ENCODE data around the gene LRRC27. TPM values are rescaled to one million over a fixed set of nuclear protein-coding genes. Genes with fewer than 3 reads are reported as not detected.
A peak's percentile ranks its signal among the peaks of the same experiment; 100 is the strongest.

Gene LRRC27
- polyA plus RNA-seq, 2 donors: 2.3 to 2.6 TPM

DNA sequence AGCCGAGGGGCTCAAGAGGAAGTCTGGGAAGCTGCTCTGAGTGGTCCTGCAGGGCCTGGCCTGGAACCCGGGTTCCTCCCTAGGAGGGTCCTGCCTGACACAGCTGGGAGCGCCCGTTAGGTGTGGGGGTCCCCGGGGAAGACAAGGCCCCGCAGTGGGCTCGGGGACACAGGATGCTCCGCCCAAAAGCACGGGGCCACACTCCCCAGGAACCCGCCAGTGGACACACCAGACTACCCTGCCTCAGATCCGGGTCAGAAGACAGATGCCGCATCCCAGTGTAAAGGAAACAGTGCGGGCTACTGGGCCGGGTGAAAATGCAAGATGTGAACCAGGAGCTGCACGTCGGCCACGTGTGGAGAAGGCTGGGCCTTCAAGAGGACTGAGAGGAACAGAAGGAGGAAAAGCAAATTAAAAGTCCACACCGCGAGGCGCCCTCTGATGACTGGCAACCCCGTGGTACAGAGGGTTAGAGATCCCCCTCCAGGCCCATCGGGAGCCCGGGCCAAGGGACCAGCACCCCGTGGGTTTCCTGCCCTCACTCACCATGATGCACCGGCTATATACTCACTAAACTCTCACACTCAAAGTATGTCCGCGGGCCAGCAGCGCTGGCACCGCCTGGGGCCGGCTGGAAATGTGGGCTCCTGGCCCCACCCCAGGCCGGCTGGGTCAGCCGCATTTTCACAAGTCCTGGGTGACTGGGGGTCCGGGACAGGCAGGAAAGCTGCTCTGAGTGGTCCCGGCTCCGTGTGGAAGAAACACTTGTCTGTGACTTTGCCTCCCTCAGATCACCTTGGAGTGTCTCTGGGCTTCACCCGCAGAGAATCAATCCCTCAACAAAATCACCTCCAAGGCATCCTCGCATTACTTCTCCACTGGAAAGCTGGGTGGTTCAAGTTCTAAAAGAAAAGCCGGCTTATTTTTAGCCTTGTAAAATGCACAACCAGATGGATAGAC lies 30.3 kb upstream of the LRRC27 start:
- Histone ChIP-seq H3K9me3 (ENCODE audit: control insufficient read depth in 2 of 2, insufficient read depth in 1 of 2, low read depth in 1 of 2, low read length in 1 of 2) (no peaks in the 10 kb centered on the region), H3K27ac (ENCODE audit: low read depth in 2 of 2, low read length in 1 of 2) (no peak overlapping the region), H3K4me1 (ENCODE audit: control insufficient read depth in 2 of 2, insufficient read depth in 2 of 2, low read length in 1 of 2) (peaks cover 0 to 1% of the 10 kb centered on the region in 2 donors), H3K4me3 (ENCODE audit: low read depth in 1 of 2, low read length in 2 of 2) (no peak overlapping the region), H3K36me3 (ENCODE audit: control insufficient read depth in 2 of 2, insufficient read depth in 2 of 2, low read length in 1 of 2) (no peaks in the 10 kb centered on the region), H3K27me3 (ENCODE audit: control insufficient read depth in 1 of 2, insufficient read depth in 2 of 2, low read length in 2 of 2) (no peaks in the 10 kb centered on the region)
- WGBS, 2 donors: 87 to 90% methylated on average over 38 of the region's 38 CpGs

DNA sequence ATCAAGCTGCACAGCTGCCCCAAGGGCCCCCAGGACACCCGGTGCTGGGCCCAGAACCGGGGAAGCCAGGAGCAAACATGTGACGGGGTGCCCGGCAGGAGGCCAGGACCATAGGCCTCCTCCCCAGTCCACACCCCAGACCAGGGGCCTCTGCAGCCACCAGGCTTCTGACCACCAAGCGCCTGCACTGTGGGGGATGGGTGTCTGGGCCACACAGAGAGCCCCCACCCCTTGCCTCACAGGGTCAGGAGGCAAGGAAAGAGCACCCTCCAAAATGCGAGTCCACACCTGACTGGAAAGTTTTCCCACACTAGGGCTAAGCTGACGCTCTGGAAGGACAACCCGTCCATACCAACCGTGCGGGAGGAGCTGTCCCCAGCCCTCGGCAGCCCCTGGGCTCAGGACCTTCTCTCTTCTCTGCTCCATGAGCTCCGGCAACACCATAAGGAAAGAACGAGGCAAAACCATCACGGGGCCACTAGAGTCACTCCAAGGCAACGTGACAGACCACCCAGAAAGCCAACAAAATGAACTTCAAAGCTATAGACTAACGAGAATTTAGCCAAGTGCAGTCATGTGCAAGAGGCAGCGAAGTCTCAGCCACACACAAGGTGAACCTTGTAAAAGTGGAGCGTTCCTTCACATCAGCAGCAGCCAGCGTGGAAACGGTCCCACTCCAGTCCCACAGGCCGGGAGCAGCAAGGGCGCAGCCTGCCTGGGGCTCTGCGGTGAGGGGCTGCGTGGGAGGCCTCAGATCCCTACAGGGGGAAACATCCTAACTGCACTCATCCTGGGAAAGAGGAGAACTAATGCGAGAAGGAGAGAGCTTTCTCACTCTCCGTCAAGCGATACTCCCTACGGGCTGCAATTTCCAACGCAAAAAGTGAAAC lies 29.3 kb upstream of the LRRC27 start:
- Histone ChIP-seq H3K27ac (ENCODE audit: low read depth in 2 of 2, low read length in 1 of 2) (no peak overlapping the region), H3K9me3 (ENCODE audit: control insufficient read depth in 2 of 2, insufficient read depth in 1 of 2, low read depth in 1 of 2, low read length in 1 of 2) (no peaks in the 10 kb centered on the region), H3K27me3 (ENCODE audit: control insufficient read depth in 1 of 2, insufficient read depth in 2 of 2, low read length in 2 of 2) (no peaks in the 10 kb centered on the region), H3K36me3 (ENCODE audit: control insufficient read depth in 2 of 2, insufficient read depth in 2 of 2, low read length in 1 of 2) (no peaks in the 10 kb centered on the region), H3K4me1 (ENCODE audit: control insufficient read depth in 2 of 2, insufficient read depth in 2 of 2, low read length in 1 of 2) (peaks cover 5 to 6% of the 10 kb centered on the region in 2 donors), H3K4me3 (ENCODE audit: low read depth in 1 of 2, low read length in 2 of 2) (no peak overlapping the region)
- 88 to 89% methylated on average over 29 of the region's 29 CpGs for WGBS, 2 donors

DNA sequence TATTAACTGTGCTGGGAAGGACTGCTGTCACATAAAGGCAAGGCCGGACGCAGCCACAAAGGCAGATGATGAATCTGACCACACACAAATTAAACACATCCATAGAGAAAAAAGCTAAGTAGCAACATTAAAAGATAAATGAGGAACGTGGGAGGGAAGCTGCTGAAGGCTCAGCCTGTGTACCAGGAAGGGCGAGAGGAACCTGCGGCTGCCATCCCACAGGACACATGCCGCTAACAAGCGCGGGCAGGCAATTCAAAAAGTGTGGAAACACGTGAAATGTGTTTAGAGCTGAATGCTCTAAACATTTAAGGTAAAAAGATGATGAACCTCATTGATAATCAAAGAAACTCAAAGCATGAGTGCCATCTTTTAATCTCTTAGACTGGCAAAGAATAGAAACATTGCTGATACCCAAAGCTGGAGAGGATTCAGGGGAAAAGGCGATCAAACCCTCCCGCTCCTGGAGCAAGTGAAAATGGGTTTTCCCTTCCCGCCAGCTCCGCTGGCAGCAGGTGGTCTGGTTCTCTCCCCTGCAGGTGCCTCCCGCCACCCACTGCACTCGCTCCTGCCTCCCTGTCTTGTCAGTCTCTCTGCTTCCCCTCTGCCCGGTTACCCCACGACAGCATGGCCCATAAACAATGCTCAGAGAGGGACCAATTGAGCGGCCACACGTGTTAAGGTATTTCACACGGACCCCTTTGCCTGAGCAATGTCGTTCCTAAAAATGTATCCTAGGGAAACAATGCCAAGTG lies 28.5 kb upstream of the LRRC27 start:
- Histone ChIP-seq H3K4me1 (ENCODE audit: control insufficient read depth in 2 of 2, insufficient read depth in 2 of 2, low read length in 1 of 2) (peaks cover 5 to 8% of the 10 kb centered on the region in 2 donors), H3K4me3 (ENCODE audit: low read depth in 1 of 2, low read length in 2 of 2) (no peak overlapping the region), H3K9me3 (ENCODE audit: control insufficient read depth in 2 of 2, insufficient read depth in 1 of 2, low read depth in 1 of 2, low read length in 1 of 2) (no peaks in the 10 kb centered on the region), H3K36me3 (ENCODE audit: control insufficient read depth in 2 of 2, insufficient read depth in 2 of 2, low read length in 1 of 2) (no peaks in the 10 kb centered on the region), H3K27ac (ENCODE audit: low read depth in 2 of 2, low read length in 1 of 2) (no peak overlapping the region), H3K27me3 (ENCODE audit: control insufficient read depth in 1 of 2, insufficient read depth in 2 of 2, low read length in 2 of 2) (no peaks in the 10 kb centered on the region)
- WGBS, 2 donors: 91 to 92% methylated on average over 21 of the region's 21 CpGs

DNA sequence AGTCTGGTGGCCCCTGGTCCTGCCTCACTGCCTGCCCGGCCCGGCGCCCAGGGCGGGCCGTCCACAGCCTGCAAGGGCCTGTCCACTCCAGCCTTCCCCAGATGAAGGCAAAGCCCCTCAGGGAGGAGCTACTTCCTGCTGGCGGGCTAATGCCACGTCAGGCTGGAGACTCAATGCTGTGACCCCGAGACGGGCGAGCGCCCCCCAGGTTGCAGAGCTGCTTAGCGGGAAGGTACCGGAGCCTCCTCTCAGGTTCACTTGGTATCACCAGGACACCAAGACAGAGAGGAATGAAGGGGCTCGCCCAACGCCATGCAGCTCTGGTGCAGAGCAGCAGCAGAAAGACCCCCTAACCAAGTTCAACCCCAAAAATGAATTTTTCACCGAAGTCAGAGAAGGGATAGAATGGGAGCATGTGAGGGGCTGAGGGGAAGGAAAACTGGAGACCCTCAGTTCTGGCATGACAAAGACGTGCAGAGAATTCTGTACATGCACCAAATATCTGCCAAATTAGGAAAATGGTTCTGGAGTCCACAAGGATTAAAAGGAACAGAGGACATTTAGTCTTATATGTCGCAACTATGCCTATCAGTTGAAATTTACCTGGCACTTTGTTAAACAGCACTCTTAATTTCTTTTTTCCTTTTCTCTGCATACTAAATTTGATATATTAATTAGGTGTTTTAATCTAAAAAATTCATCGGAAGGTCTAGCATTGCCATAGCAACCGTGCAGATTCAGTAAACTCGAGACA lies 27.1 kb upstream of the LRRC27 start:
- Histone ChIP-seq H3K36me3 (ENCODE audit: control insufficient read depth in 2 of 2, insufficient read depth in 2 of 2, low read length in 1 of 2) (no peaks in the 10 kb centered on the region), H3K9me3 (ENCODE audit: control insufficient read depth in 2 of 2, insufficient read depth in 1 of 2, low read depth in 1 of 2, low read length in 1 of 2) (no peaks in the 10 kb centered on the region), H3K4me1 (ENCODE audit: control insufficient read depth in 2 of 2, insufficient read depth in 2 of 2, low read length in 1 of 2) (peaks cover 5 to 12% of the 10 kb centered on the region in 2 donors), H3K4me3 (ENCODE audit: low read depth in 1 of 2, low read length in 2 of 2) (no peak overlapping the region), H3K27me3 (ENCODE audit: control insufficient read depth in 1 of 2, insufficient read depth in 2 of 2, low read length in 2 of 2) (peaks cover 0 to 2% of the 10 kb centered on the region in 2 donors), H3K27ac (ENCODE audit: low read depth in 2 of 2, low read length in 1 of 2) (no peak overlapping the region)
- 92 to 94% methylated on average over 21 of the region's 21 CpGs for WGBS, 2 donors

DNA sequence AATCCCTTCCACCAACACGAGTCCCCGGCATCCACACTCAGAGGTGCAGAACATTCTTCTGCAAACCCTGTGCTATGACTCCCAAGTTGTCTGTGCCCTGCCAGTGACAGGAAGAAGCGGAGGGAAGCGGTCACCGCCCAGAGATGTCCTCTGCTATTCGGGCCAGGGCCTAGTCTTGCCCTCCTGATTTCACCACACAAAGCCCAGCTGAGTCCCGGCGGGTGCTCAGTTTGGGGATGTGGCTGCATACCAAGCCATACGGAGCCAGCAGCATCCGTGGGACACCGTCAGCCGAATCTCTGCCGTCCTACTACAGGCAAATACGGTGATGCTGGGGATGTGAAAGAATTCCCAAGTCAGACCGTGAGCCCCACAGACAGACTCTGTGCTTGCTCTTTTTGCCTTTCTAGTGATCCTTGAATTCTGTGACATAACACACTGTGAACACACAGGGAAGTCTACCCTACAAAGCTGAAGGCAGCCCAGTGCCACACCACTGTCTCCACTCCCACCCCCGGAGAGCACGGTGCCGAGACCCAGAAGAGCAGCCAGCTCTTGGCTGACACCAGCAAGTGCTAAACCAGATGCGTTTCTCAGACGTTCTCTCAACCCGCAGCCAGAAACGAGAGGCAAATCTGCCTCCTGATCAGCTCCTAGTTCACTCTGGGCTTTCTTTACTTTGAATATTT lies 26.2 kb upstream of the LRRC27 start:
- Histone ChIP-seq H3K4me1 (ENCODE audit: control insufficient read depth in 2 of 2, insufficient read depth in 2 of 2, low read length in 1 of 2) (peaks cover 5 to 12% of the 10 kb centered on the region in 2 donors), H3K27ac (ENCODE audit: low read depth in 2 of 2, low read length in 1 of 2) (no peak overlapping the region), H3K9me3 (ENCODE audit: control insufficient read depth in 2 of 2, insufficient read depth in 1 of 2, low read depth in 1 of 2, low read length in 1 of 2) (no peaks in the 10 kb centered on the region), H3K27me3 (ENCODE audit: control insufficient read depth in 1 of 2, insufficient read depth in 2 of 2, low read length in 2 of 2) (peaks cover 0 to 2% of the 10 kb centered on the region in 2 donors), H3K36me3 (ENCODE audit: control insufficient read depth in 2 of 2, insufficient read depth in 2 of 2, low read length in 1 of 2) (no peaks in the 10 kb centered on the region), H3K4me3 (ENCODE audit: low read depth in 1 of 2, low read length in 2 of 2) (no peak overlapping the region)
- 92 to 96% methylated on average over 22 of the region's 22 CpGs for WGBS, 2 donors

DNA sequence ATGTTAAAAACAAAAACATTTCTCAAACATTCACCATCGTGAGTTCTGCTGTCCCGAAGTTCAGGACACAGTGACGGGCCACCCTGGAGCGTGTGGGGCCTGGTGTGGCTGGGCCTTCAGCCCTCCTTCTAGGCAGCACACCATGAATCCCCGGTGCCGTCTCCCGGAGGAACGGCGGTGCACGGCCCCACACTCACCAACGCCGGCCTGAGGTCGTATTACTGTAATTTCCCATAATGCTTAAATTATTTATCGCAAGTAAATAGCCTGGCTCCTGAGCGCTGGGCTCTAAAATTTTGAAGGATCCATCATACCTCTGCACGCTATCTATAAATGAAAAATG lies 25.7 kb upstream of the LRRC27 start:
- H3K27ac ChIP-seq (ENCODE audit: low read depth in 2 of 2, low read length in 1 of 2): no peak overlapping the region
- peaks cover 5 to 12% of the 10 kb centered on the region in 2 donors for H3K4me1 ChIP-seq (ENCODE audit: control insufficient read depth in 2 of 2, insufficient read depth in 2 of 2, low read length in 1 of 2)
- H3K4me3 ChIP-seq (ENCODE audit: low read depth in 1 of 2, low read length in 2 of 2): no peak overlapping the region
- WGBS, 2 donors: 96 to 97% methylated on average over 16 of the region's 16 CpGs
- peaks cover 0 to 2% of the 10 kb centered on the region in 2 donors for H3K27me3 ChIP-seq (ENCODE audit: control insufficient read depth in 1 of 2, insufficient read depth in 2 of 2, low read length in 2 of 2)
- no peaks in the 10 kb centered on the region for H3K9me3 ChIP-seq (ENCODE audit: control insufficient read depth in 2 of 2, insufficient read depth in 1 of 2, low read depth in 1 of 2, low read length in 1 of 2)
- no peaks in the 10 kb centered on the region for H3K36me3 ChIP-seq (ENCODE audit: control insufficient read depth in 2 of 2, insufficient read depth in 2 of 2, low read length in 1 of 2)

DNA sequence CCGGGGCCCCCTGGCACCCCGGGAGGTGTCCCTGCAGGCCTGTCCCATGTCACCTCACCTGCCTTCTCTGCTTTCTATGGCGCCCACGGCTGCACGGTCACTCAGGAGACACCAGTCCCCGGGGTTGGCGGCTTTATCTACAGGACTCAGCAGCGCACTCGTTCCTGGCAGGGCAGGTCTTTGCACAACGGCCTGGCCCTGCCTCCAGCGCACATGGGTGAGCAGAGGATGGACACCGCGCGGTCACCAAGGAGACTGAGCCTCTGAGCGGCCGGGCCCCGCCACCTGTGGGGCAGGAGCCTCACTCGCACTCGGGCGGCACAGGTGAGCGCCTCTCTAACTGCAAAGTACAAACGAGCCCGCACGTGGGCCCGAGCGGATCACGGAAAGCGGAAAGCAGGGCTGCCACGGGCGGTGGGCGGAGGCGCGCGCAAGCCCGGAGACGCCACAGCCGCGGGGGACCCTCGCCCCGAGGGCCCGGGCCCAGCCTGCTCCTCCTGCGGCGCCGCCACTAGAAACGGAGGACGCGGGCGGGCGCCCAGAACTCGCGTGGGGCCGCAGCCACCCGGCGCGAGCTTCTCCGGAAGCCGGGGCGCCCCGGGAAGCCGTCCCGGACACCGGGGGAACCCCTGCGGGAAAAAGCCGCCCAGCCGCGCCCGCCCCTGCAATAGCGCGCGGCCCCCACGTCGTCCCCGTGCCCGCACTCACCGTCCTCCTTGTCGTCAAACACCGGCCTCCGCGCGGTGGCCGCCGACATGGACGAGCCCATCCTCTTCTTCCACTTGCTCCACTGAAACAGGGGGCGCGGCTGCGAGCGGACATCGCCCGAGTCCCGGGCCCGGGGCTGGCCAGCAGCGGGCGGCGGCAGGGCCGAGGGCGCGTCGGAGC lies 24.9 kb upstream of the LRRC27 start:
- H3K36me3 ChIP-seq (ENCODE audit: control insufficient read depth in 2 of 2, insufficient read depth in 2 of 2, low read length in 1 of 2): no peaks in the 10 kb centered on the region
- peaks cover 0 to 2% of the 10 kb centered on the region in 2 donors for H3K27me3 ChIP-seq (ENCODE audit: control insufficient read depth in 1 of 2, insufficient read depth in 2 of 2, low read length in 2 of 2)
- peaks cover 5 to 12% of the 10 kb centered on the region in 2 donors for H3K4me1 ChIP-seq (ENCODE audit: control insufficient read depth in 2 of 2, insufficient read depth in 2 of 2, low read length in 1 of 2)
- 4 to 5% methylated on average over 88 to 98 of the region's 98 CpGs for WGBS, 2 donors
- H3K9me3 ChIP-seq (ENCODE audit: control insufficient read depth in 2 of 2, insufficient read depth in 1 of 2, low read depth in 1 of 2, low read length in 1 of 2): no peaks in the 10 kb centered on the region
- peak overlapping the region in 1 of 2 donors; percentile 35 for H3K27ac ChIP-seq (ENCODE audit: low read depth in 2 of 2, low read length in 1 of 2)
- peak overlapping the region; percentile 54 to 59 for H3K4me3 ChIP-seq (ENCODE audit: low read depth in 1 of 2, low read length in 2 of 2)
